Gastroesophageal sphincter (tissue), 4 donors: ENCODE results near the gene THRA. TPM values are rescaled to one million over a fixed set of nuclear protein-coding genes. Genes with fewer than 3 reads are reported as not detected.
A peak's percentile ranks its signal among the peaks of the same experiment; 100 is the strongest.

Source experiments
- ATAC-seq: fragments of 150-250 bp; one replicate; pipeline ENCODE4 v1.9.1; 2016; ENCODE audit warnings: mild to moderate bottlenecking, moderate library complexity
- H3K27ac ChIP-seq, 4 donors: fragments of 200-600 bp; sonication (generic) in 3 of 4; 1 replicate in 3 of 4; 2 replicates in 1 of 4; pipeline ENCODE4 v1.5.1; 2016 to 2019
- H3K27me3 ChIP-seq: fragments of 200-600 bp; sonication (generic); one replicate; pipeline ENCODE4 v1.5.1; 2019
- H3K36me3 ChIP-seq, 2 donors: fragments of 200-600 bp; sonication (generic); one replicate each; pipeline ENCODE4 v1.5.1; 2019; ENCODE audit warnings: control low read depth in 1 of 2
- H3K4me1 ChIP-seq, 3 donors: fragments of 200-600 bp; sonication (generic); 1 replicate in 2 of 3; 2 replicates in 1 of 3; pipeline ENCODE4 v1.5.1; 2016 to 2019; ENCODE audit warnings: control low read depth in 2 of 3
- H3K4me3 ChIP-seq, 2 donors: fragments of 200-600 bp; sonication (generic); one replicate each; pipeline ENCODE4 v1.5.1; 2019; ENCODE audit warnings: mild to moderate bottlenecking in 1 of 2, moderate library complexity in 1 of 2
- H3K9me3 ChIP-seq, 3 donors: fragments of 200-600 bp; sonication (generic); one replicate each; pipeline ENCODE4 v1.5.1; 2017 to 2019; ENCODE audit warnings: control low read depth in 2 of 3
- EP300 ChIP-seq: sonication (generic); formaldehyde crosslinking; IDR thresholded peaks from one replicate; pipeline ENCODE4 v1.6.1; 2017; ENCODE audit warnings: antibody characterized with exemption, mild to moderate bottlenecking
- POLR2A ChIP-seq, 2 donors: fragments of 450-650 bp; IDR thresholded peaks; one replicate each; pipeline ENCODE4 v1.6.1; 2017; ENCODE audit warnings: antibody characterized with exemption in 2 of 2, mild to moderate bottlenecking in 2 of 2, moderate library complexity in 1 of 2
- POLR2AphosphoS5 ChIP-seq: sonication (generic); formaldehyde crosslinking; IDR thresholded peaks from one replicate; pipeline ENCODE4 v1.6.1; 2017; ENCODE audit warnings: antibody characterized with exemption
- WGBS, 2 donors: methylation state at CpG; one replicate each; pipeline ENCODE4 v1.1.5; 2018; ENCODE audit warnings: low coverage in 1 of 2; 5-methylcytosine and 5-hydroxymethylcytosine counted together
- total RNA-seq, 4 donors: library from RNA; depleted of rRNA; stranded (reverse); fragments of >200 nt; gene quantifications; one replicate each; pipeline ENCODE4 v1.1.0, GENCODE V29; 2016
- TF ChIP-seq, protein P1 (sequence below), 4 experiments: fragments of 200-600 bp in 2 of 4; fragments of 450-650 bp in 2 of 4; sonication (generic) in 1 of 4; IDR thresholded peaks; one replicate each; pipeline ENCODE4 v1.5.1; 2017 to 2019; ENCODE audit warnings: antibody characterized with exemption in 4 of 4, mild to moderate bottlenecking in 2 of 4, moderate library complexity in 2 of 4

Gene THRA
- total RNA-seq, 4 donors from 2014 or later, result 84.8 to 133 (median 102) TPM

DNA sequence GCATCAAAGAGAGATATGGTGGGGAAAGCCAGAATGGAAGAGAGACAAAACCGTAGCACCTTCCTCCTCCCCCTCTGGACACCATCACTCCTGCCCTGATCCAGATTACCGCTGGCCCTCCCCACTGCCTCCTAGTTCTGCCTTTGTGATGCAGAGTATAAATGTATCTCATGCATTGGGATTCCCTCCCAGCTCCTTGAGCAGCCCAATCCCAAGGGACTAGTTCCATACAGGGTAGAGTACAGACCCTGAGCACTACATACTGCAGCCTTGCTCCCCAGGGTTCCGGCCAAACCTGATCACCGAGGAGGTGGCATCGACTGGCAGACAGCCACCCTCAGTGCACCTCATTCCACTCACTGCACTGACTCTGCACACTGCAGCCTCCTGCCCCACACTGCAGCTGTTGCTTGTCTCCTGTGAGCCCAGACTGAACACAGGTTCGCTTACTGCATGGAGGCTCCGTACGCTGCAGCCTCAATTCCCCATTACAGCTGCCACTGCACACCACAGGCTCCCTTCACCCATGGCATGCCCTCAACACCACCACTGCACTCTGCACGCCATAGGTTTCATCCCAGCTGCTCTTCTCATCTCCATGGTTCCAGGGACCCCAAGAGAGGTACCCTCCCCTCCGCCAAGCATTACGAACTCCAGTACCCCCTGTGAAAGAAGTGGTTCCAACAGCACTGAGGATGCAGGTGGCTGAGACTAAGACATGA is 1.7 kb upstream of the THRA start:
- Histone ChIP-seq H3K4me1 (peaks cover 4 to 62% (median 21%) of the 10 kb centered on the region in 3 donors), H3K27me3 (no peaks in the 10 kb centered on the region), H3K9me3 (no peaks in the 10 kb centered on the region), H3K4me3 (no peak overlapping the region), H3K36me3 (no peaks in the 10 kb centered on the region), H3K27ac (peak overlapping the region in 3 of 4 donors; percentile 96 to 99 (median 98))
- no peak for TF ChIP-seq EP300
- TF ChIP-seq, protein P1, sequence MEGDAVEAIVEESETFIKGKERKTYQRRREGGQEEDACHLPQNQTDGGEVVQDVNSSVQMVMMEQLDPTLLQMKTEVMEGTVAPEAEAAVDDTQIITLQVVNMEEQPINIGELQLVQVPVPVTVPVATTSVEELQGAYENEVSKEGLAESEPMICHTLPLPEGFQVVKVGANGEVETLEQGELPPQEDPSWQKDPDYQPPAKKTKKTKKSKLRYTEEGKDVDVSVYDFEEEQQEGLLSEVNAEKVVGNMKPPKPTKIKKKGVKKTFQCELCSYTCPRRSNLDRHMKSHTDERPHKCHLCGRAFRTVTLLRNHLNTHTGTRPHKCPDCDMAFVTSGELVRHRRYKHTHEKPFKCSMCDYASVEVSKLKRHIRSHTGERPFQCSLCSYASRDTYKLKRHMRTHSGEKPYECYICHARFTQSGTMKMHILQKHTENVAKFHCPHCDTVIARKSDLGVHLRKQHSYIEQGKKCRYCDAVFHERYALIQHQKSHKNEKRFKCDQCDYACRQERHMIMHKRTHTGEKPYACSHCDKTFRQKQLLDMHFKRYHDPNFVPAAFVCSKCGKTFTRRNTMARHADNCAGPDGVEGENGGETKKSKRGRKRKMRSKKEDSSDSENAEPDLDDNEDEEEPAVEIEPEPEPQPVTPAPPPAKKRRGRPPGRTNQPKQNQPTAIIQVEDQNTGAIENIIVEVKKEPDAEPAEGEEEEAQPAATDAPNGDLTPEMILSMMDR (IDR thresholded peaks at IDR 0.05), result no peak
- 85 to 86% methylated on average over 10 of the region's 11 CpGs for WGBS, 2 donors
- no peak for ATAC-seq

DNA sequence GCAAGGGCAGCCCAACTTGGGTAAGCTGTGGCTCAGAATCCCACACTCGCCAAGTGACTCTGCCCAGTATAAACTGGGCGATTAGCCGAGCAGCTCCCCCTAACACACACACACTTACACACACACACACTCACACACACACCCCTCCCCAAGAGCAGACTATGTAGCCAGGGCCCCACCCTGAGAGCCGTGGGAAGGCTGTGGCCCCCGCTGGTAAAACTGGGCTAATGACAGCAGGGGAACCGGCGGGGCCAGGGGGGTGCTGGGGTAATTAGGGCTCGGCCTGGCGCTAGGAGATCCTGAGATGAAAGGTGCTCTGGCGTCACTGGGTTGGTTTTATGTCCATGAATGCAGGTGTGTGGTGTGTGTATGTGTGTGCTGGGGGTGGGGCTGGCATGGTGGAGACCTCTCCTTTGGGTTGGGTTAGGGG is 1.1 kb upstream of the THRA start:
- WGBS, 2 donors, result 60 to 64% methylated on average over 5 to 6 of the region's 10 CpGs
- Histone ChIP-seq H3K36me3 (no peaks in the 10 kb centered on the region), H3K27me3 (no peaks in the 10 kb centered on the region), H3K9me3 (no peaks in the 10 kb centered on the region), H3K4me3 (no peak overlapping the region), H3K27ac (peak overlapping the region in 3 of 4 donors; percentile 96 to 99 (median 98)), H3K4me1 (peaks cover 4 to 68% (median 25%) of the 10 kb centered on the region in 3 donors)
- TF ChIP-seq POLR2A (IDR thresholded peaks at IDR 0.05) (no peak), POLR2AphosphoS5 (no peak), EP300 (no peak)
- TF ChIP-seq, protein P1 (IDR thresholded peaks at IDR 0.05), result no peak
- ATAC-seq, result no peak

DNA sequence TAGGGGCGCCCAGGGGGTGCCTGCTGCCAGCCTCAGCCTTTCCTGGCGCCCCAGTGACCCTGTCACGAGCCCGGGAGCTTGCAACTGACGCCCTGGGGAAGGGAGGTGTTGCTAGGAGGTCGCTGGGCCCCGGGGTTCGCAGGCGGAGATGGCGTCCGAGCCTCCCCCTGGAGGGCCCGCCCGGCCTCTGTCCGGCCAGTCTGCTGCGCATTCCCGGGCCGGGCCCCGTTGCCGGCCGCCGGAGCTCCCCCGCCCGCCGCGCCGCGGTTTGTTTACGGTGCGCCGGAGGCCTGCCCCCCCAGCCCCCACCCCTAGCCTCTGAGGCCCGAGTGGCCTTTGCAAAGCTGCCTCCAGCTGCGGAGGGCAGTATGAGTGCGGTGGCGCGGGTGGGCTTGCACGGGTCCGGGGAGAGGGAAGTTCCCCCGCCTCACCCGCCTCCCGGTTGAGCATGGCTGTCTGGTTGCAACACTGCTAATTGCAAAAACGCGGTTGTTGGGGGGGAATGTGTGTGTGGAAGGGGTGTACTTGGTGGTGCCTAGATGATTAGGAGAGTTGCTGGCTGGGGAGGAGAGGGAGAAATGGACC is 514 bp downstream of the THRA start:
- Histone ChIP-seq H3K9me3 (no peaks in the 10 kb centered on the region), H3K36me3 (no peaks in the 10 kb centered on the region), H3K4me3 (peak overlapping the region; percentile 90 to 98), H3K4me1 (peaks cover 4 to 77% (median 40%) of the 10 kb centered on the region in 3 donors), H3K27me3 (no peaks in the 10 kb centered on the region), H3K27ac (peak overlapping the region; percentile 91 to 99 (median 97))
- peak; percentile 58 for ATAC-seq
- 0% methylated on average over 2 of the region's 42 CpGs; no CpG with 5 or more reads in 1 of the 2 donors for WGBS, 2 donors
- TF ChIP-seq POLR2AphosphoS5 (no peak), EP300 (no peak), POLR2A (IDR thresholded peaks at IDR 0.05) (peak; percentile 40 to 46)
- TF ChIP-seq, protein P1 (IDR thresholded peaks at IDR 0.05), result peak in 1 of 4 experiments; percentile 12

DNA sequence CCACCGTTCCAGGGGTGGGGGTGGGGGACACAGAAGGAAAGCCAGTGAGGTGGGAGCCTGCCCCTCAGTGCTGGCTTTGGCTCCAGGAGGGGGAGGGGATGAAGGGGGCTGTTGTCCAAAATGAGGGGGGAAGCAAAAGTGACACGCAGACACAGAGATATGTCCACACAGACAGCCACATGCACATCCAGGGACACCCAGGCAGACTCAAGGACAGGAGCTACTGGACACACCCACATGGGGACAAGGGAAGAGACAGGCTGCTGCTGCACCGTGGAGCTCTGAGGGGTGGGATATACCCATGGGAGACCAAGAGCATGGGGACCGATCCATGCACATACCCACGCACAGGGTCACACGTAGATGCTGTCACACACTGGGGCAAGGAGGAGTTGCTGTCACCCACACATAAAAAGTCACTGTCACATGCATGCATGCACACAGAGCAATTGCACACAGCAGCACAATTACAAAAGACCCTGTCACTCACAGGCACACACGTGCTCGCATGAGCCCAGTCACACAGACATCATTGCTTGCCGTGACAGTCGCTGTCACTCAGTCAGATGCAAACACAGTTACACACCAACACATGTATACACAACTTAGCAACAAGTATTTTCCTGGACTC is 1.3 kb downstream of the THRA start:
- no peaks in the 10 kb centered on the region for H3K27me3 ChIP-seq
- 0 to 7% methylated on average over 1 to 6 of the region's 10 CpGs for WGBS, 2 donors
- H3K36me3 ChIP-seq, result no peaks in the 10 kb centered on the region
- no peaks in the 10 kb centered on the region for H3K9me3 ChIP-seq
- peak overlapping the region; percentile 90 to 98 for H3K4me3 ChIP-seq
- peaks cover 4 to 77% (median 46%) of the 10 kb centered on the region in 3 donors for H3K4me1 ChIP-seq
- peak overlapping the region; percentile 91 to 99 (median 97) for H3K27ac ChIP-seq
- TF ChIP-seq, protein P1 (IDR thresholded peaks at IDR 0.05), result no peak
- TF ChIP-seq POLR2A (IDR thresholded peaks at IDR 0.05) (no peak), POLR2AphosphoS5 (no peak), EP300 (no peak)
- no peak for ATAC-seq
